GM23248 (cell line): ENCODE measurements around the gene CBX1.

Source experiments
- EZH2 ChIP-seq: fragments of 200-600 bp; sonication (generic); IDR thresholded peaks from 2 replicates; pipeline ENCODE4 v1.6.1; 2018; ENCODE audit warnings: antibody characterized with exemption, mild to moderate bottlenecking; ENCODE audit not compliant: insufficient read depth, poor library complexity, severe bottlenecking
- EZH2phosphoT487 ChIP-seq: fragments of 200-600 bp; sonication (generic); IDR thresholded peaks from 2 replicates; pipeline ENCODE4 v1.6.1; 2018; ENCODE audit warnings: antibody characterized with exemption, moderate library complexity, mild to moderate bottlenecking, low read depth; ENCODE audit not compliant: insufficient read depth

DNA sequence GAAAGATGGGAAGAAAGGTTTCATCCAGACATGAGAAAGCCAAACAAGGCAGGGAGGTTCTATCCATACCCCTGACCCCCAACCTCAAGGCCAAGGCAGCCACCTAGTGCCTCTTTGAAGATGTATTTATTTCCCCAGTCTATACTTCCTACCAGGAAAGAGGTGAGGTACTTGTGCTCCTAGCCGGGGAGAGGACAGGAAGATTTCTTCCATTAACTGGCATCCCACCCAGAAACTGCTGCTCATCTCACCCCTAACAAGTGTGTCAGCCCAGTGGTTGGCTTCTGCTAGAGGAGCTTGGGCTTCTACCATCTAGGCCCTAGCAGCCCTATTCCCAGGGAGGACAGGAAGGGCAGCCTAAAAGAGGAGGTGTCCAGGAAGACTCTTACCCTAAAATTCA is 72.5 kb downstream of the CBX1 start:
- TF ChIP-seq EZH2phosphoT487 = no peak
- no peak for TF ChIP-seq EZH2
